GM12878 (cell line): ENCODE data around the gene UNK. TPM values are rescaled to one million over a fixed set of nuclear protein-coding genes. Genes with fewer than 3 reads are reported as not detected.

Experiments used
- ATAC-seq: fragments of 200-7000 bp; cut with Tn5 transposase; 3 replicates; pipeline ENCODE4 v1.9.1; 2020; ENCODE audit warnings: mild to moderate bottlenecking, moderate library complexity
- BruUV-seq: library from RNA; stranded (reverse); fragments of 400-500 nt; replicated peaks from 2 replicates; lab custom pipeline; 2021; lab: Mats Ljungman, UMichigan
- CTCF ChIA-PET: fragments of 300-600 bp; sonication (Branson Sonifier 250); formaldehyde crosslinking; extraction: SDS; loops from one replicate; lab custom pipeline; 2021; ENCODE audit warnings: inconsistent platforms; lab: Yijun Ruan, JAX
- POLR2A ChIA-PET: fragments of 350-600 bp; formaldehyde crosslinking; extraction: SDS; loops from one replicate; lab custom pipeline; 2021; ENCODE audit warnings: inconsistent platforms; lab: Charles Lee
- RAD21 ChIA-PET: fragments of 300-600 bp; sonication (Branson Sonifier 250); formaldehyde crosslinking; loops from one replicate; lab custom pipeline; 2023; ENCODE audit warnings: antibody characterized with exemption; ENCODE audit not compliant: unreplicated experiment; lab: Charles Lee
- SMC1A ChIA-PET: fragments of 300-600 bp; sonication (Branson Sonifier 250); formaldehyde crosslinking; loops from one replicate; lab custom pipeline; 2023; ENCODE audit not compliant: unreplicated experiment, uncharacterized antibody; lab: Charles Lee
- DNase-seq: peaks from one replicate; pipeline ENCODE4 v3.0.0-alpha.2; 2011; ENCODE audit warnings: low read depth, low spot score
- FAIRE-seq: peaks from 3 replicates; lab custom pipeline; 2011; peaks lifted over from hg19 to GRCh38; lab: Jason Lieb, UNC
- H2AFZ ChIP-seq: 2 replicates; pipeline ENCODE4 v1.6.0; 2011; ENCODE audit warnings: low read depth, low read length, control low read depth; ENCODE audit not compliant: control insufficient read depth
- H3K27ac ChIP-seq: 2 replicates; pipeline ENCODE4 v1.5.1; 2011; ENCODE audit warnings: control low read depth; ENCODE audit not compliant: control insufficient read depth, insufficient read depth
- H3K27me3 ChIP-seq, 2 experiments: replicated peaks in 1 of 2; 2 replicates each; pipeline versions ENCODE4 v1.6.0 to v1.6.1; 2011; ENCODE audit warnings: low read length in 1 of 2; ENCODE audit not compliant: control insufficient read depth in 2 of 2, insufficient read depth in 2 of 2
- H3K36me3 ChIP-seq, 2 experiments: 2 replicates each; pipeline ENCODE4 v1.5.1; 2011; ENCODE audit warnings: low read length in 1 of 2; ENCODE audit not compliant: control insufficient read depth in 2 of 2, insufficient read depth in 2 of 2
- H3K4me1 ChIP-seq: 2 replicates; pipeline ENCODE4 v1.6.1; 2011; ENCODE audit warnings: mild to moderate bottlenecking, low read length, moderate library complexity, mixed read lengths; ENCODE audit not compliant: control insufficient read depth, insufficient read depth
- H3K4me2 ChIP-seq: 2 replicates; pipeline ENCODE4 v1.6.0; 2011; ENCODE audit warnings: control low read depth; ENCODE audit not compliant: control insufficient read depth, insufficient read depth
- H3K4me3 ChIP-seq: fragments of 200-600 bp; sonication (generic); 2 replicates; pipeline ENCODE4 v1.5.1; 2016
- H3K79me2 ChIP-seq: 2 replicates; pipeline ENCODE4 v1.6.0; 2011; ENCODE audit warnings: low read length; ENCODE audit not compliant: control insufficient read depth, insufficient read depth
- H3K9ac ChIP-seq: 2 replicates; pipeline ENCODE4 v1.8.0; 2011; ENCODE audit warnings: low read length, control low read depth, mixed read lengths; ENCODE audit not compliant: control insufficient read depth, insufficient read depth
- H3K9me3 ChIP-seq: replicated peaks from 3 replicates; pipeline ENCODE4 v1.5.1; 2011; ENCODE audit warnings: mild to moderate bottlenecking, low read length; ENCODE audit not compliant: control insufficient read depth, insufficient read depth
- H4K20me1 ChIP-seq: 2 replicates; pipeline ENCODE4 v1.6.0; 2011; ENCODE audit not compliant: control insufficient read depth, insufficient read depth
- ATF2 ChIP-seq: IDR thresholded peaks from 2 replicates; pipeline ENCODE4 v1.6.1; 2012; ENCODE audit warnings: low read length, inconsistent platforms
- BCL11A ChIP-seq: IDR thresholded peaks from 2 replicates; pipeline ENCODE4 v1.6.1; 2011; ENCODE audit warnings: low read depth, low read length
- BCL3 ChIP-seq: IDR thresholded peaks from 2 replicates; pipeline ENCODE4 v1.6.1; 2011; ENCODE audit warnings: borderline replicate concordance, low read depth, mild to moderate bottlenecking, moderate library complexity, low read length; ENCODE audit not compliant: insufficient read depth, poor library complexity, severe bottlenecking
- CHD4 ChIP-seq: fragments of 200-600 bp; sonication (generic); IDR thresholded peaks from 2 replicates; pipeline ENCODE4 v1.6.1; 2016; ENCODE audit warnings: mild to moderate bottlenecking
- EGR1 ChIP-seq, 2 experiments: IDR thresholded peaks; 1 replicate in 1 of 2; 2 replicates in 1 of 2; pipeline ENCODE4 v1.6.1; 2011 to 2012; ENCODE audit warnings: low read depth in 2 of 2, low read length in 2 of 2, borderline replicate concordance in 1 of 2, mild to moderate bottlenecking in 1 of 2, moderate library complexity in 1 of 2
- FOS ChIP-seq: IDR thresholded peaks from 3 replicates; pipeline ENCODE4 v1.6.1; 2011; ENCODE audit warnings: borderline replicate concordance; ENCODE audit not compliant: insufficient read length; ENCODE audit errors: extremely low read depth
- FOXM1 ChIP-seq: IDR thresholded peaks from 2 replicates; pipeline ENCODE4 v1.6.1; 2012; ENCODE audit warnings: low read depth, mild to moderate bottlenecking, inconsistent platforms, low read length, moderate library complexity
- IRF4 ChIP-seq: IDR thresholded peaks from 2 replicates; pipeline ENCODE4 v1.6.1; 2011; ENCODE audit warnings: low read depth, low read length
- JUNB ChIP-seq: IDR thresholded peaks from 2 replicates; pipeline ENCODE4 v1.6.1; 2016; ENCODE audit warnings: antibody characterized with exemption, mild to moderate bottlenecking
- PAX8 ChIP-seq: fragments of 450-650 bp; IDR thresholded peaks from 2 replicates; pipeline ENCODE4 v1.6.1; 2017; ENCODE audit warnings: mild to moderate bottlenecking, moderate library complexity
- POLR2A ChIP-seq: IDR thresholded peaks from 2 replicates; pipeline ENCODE4 v1.6.1; 2011; ENCODE audit warnings: low read depth, mild to moderate bottlenecking, low read length
- SKIL ChIP-seq: fragments of 450-650 bp; IDR thresholded peaks from 2 replicates; pipeline ENCODE4 v1.6.1; 2017; ENCODE audit warnings: mild to moderate bottlenecking, low read depth, inconsistent platforms; ENCODE audit not compliant: poor library complexity, severe bottlenecking
- SMAD5 ChIP-seq: IDR thresholded peaks from 2 replicates; pipeline ENCODE4 v1.6.1; 2016; ENCODE audit warnings: antibody characterized with exemption, low read depth
- SUPT20H ChIP-seq: IDR thresholded peaks from 2 replicates; pipeline ENCODE4 v1.6.1; 2011; ENCODE audit warnings: low read depth, mild to moderate bottlenecking, low read length, moderate library complexity, borderline replicate concordance; ENCODE audit not compliant: control insufficient read depth
- USF1 ChIP-seq: IDR thresholded peaks from 2 replicates; pipeline ENCODE4 v1.6.1; 2011; ENCODE audit warnings: borderline replicate concordance, low read depth, mild to moderate bottlenecking, moderate library complexity, mixed read lengths, low read length; ENCODE audit not compliant: insufficient read depth; ENCODE audit errors: extremely low read length
- ZBED1 ChIP-seq: IDR thresholded peaks from 2 replicates; pipeline ENCODE4 v1.6.1; 2016; ENCODE audit warnings: borderline replicate concordance
- ZSCAN29 ChIP-seq: fragments of 450-650 bp; IDR thresholded peaks from 2 replicates; pipeline ENCODE4 v1.6.1; 2017; ENCODE audit warnings: mild to moderate bottlenecking, moderate library complexity
- WGBS: methylation state at CpG from one replicate; pipeline ENCODE4 v1.1.6; 2016; ENCODE audit warnings: low lambda C conversion rate; ENCODE audit not compliant: insufficient replicate concordance, insufficient coverage; ENCODE audit errors: missing lambda C conversion rate; 5-methylcytosine and 5-hydroxymethylcytosine counted together
- in situ Hi-C: fragments of 300-500 bp; cut with MboI; formaldehyde crosslinking; loops from 9 replicates; pipeline ENCODE4 v1.14.3; 2018; ENCODE audit warnings: mixed read lengths
- intact Hi-C: fragments of 100-400 bp; cut with micrococcal nuclease; formaldehyde crosslinking; loops from one replicate; pipeline ENCODE4 v1.14.2; 2022; ENCODE audit not compliant: unreplicated experiment
- polyA plus RNA-seq, 11 experiments: library from polyadenylated mRNA; depleted of rRNA in 4 of 11; unstranded in 6 of 11; stranded (reverse) in 5 of 11; fragments of >200 nt; fragmentation: Nextera tagmentation in 4 of 11; fragmentation: Illumina TruSeq in 1 of 11; extraction: Ambion mirVana in 4 of 11; extraction: Trizol in 1 of 11; gene quantifications; 1 replicate in 1 of 11; 2 replicates in 10 of 11; pipeline versions ENCODE4 v1.2.1 to v1.2.3, GENCODE V29; 2011 to 2016; ENCODE audit warnings: inconsistent platforms in 2 of 11, missing spikeins in 2 of 11, low read depth in 1 of 11
- total RNA-seq, 4 experiments: library from RNA; depleted of rRNA in 3 of 4; stranded (reverse); fragments of >200 nt in 3 of 4; fragmentation: Illumina TruSeq in 1 of 4; extraction: Trizol in 1 of 4; gene quantifications; 2 replicates each; pipeline versions ENCODE4 v1.2.1 to v1.2.3, GENCODE V29; 2013 to 2021

UNK gene
- total and polyA plus RNA-seq, 10 of the 15 experiments (the other 5 are each of a cell fraction or from before 2014, with no cell fraction given) = 8.9 to 34.5 (median 27.3) TPM

GRCh38 chr17:75785016-75785890 lies 647 bp downstream of the UNK start (continued):
- TF ChIP-seq ATF2 (no peak), PAX8 (no peak), ZBED1 (peak; percentile 78; the same call in 1 of the 2 replicates), BCL11A (no peak), CHD4 (no peak), SUPT20H (no peak), FOXM1 (no peak), SMAD5 (peak; percentile 77), IRF4 (no peak), FOS (no peak), POLR2A (peak; percentile 95), JUNB (no peak)

GRCh38 chr17:75791254-75791653 lies 6.6 kb downstream of the UNK start:
- RAD21 ChIA-PET = interaction anchor here (1.7 kb wide), 1 partner anchor 8 kb away, joined by 6 read pairs; no protein-coding TSS in a partner anchor
- in situ Hi-C loops = no loop called here
- TF ChIP-seq EGR1 (IDR thresholded peaks at IDR 0.05; ENCODE audit: borderline replicate concordance in 1 of 2, low read depth in 2 of 2, low read length in 2 of 2) (no peak), USF1 (no peak), SKIL (no peak), ZSCAN29 (no peak), BCL3 (peak; percentile 89)

More at GRCh38 chr17:75791254-75791653, 6.6 kb downstream of the UNK start:
- H3K36me3 ChIP-seq = peaks cover 0 to 18% of the 10 kb centered on the region in 2 experiments; a peak in 3 of 4 replicates
- no peak overlapping the region for H2AFZ ChIP-seq
- FAIRE-seq (no peak), ATAC-seq (no peak), DNase-seq (no peak)
- WGBS = 94% methylated on average over 6 of the region's 6 CpGs
- H4K20me1 ChIP-seq = no peaks in the 10 kb centered on the region
- H3K4me1 ChIP-seq = peaks cover 5% of the 10 kb centered on the region; the same call in 1 of the 2 replicates
- H3K9ac ChIP-seq = no peak overlapping the region
- H3K27ac ChIP-seq = no peak overlapping the region
- POLR2A ChIA-PET = interaction anchor here (1.3 to 1.9 kb wide), 4 partner anchors 13 to 64 kb away, joined by 3 to 4 read pairs (median 4); partner anchors contain the start of gene WBP2
- SMC1A ChIA-PET = interaction anchor here (1.0 to 1.7 kb wide), 6 partner anchors 8 to 42 kb away, joined by 3 to 10 read pairs (median 4); no protein-coding TSS in a partner anchor
- H3K79me2 ChIP-seq = peaks cover 42% of the 10 kb centered on the region
- no peaks in the 10 kb centered on the region for H3K27me3 ChIP-seq
- BruUV-seq = no TSS peak
- no peak overlapping the region for H3K4me3 ChIP-seq
- H3K4me2 ChIP-seq = no peak overlapping the region
- intact Hi-C loops = no loop called here
- CTCF ChIA-PET = interaction anchor here (0.8 to 3.2 kb wide), 11 partner anchors 8 to 105 kb away, joined by 3 to 20 read pairs (median 4); partner anchors contain the start of gene TRIM65
- no peaks in the 10 kb centered on the region for H3K9me3 ChIP-seq
